NCI-H1436 (cell line): ENCODE data around the gene GLMP.
"Not testable (repeated sequence)": the region's sequence is repeated elsewhere in the genome, so short reads cannot be mapped to it uniquely, and the experiment has no call there.

Experiments
- DNase-seq: peaks from one replicate; lab custom pipeline; 2025; lab: John Stamatoyannopoulos, UW

GLMP gene

GRCh38 chr1:156295391-156295947 lies at the start of gene GLMP:
Gene GLMP, minus strand, starts transcription at chr1:156295679. Its CDS starts 34 bp downstream, at chr1:156295645.
- DNase-seq, result peak; percentile 1

- DNase-seq, result no peak
These were observed 48.9 kb upstream of the GLMP start for GRCh38 chr1:156344409-156344808.

- DNase-seq, result no peak
These were observed 46.9 kb upstream of the GLMP start for GRCh38 chr1:156342166-156342955.

- DNase-seq, result peak; percentile 99
These were observed 42.9 kb upstream of the GLMP start, which contains the start of the genes CCT3 and TSACC for GRCh38 chr1:156338180-156338976. Gene CCT3, minus strand, starts transcription at chr1:156338292. Its CDS starts 108 bp downstream, at chr1:156338184. Gene TSACC, plus strand, starts transcription at chr1:156338526. Its CDS starts 1,232 bp downstream, at chr1:156339758.

- DNase-seq, result no peak
These were observed 42.4 kb upstream of the GLMP start for GRCh38 chr1:156337888-156338179.

- DNase-seq, result no peak
These were observed 41.8 kb upstream of the GLMP start for GRCh38 chr1:156337052-156337887.

GRCh38 chr1:156336242-156336641 lies 40.8 kb upstream of the GLMP start:
- no peak for DNase-seq

- not testable (repeated sequence) for DNase-seq
These were observed 27.7 kb upstream of the GLMP start for GRCh38 chr1:156323179-156323578.

GRCh38 chr1:156320560-156320959 lies 25.1 kb upstream of the GLMP start:
- no peak for DNase-seq

- peak; percentile 1 for DNase-seq
These were observed 24.2 kb upstream of the GLMP start for GRCh38 chr1:156319664-156320063.

GRCh38 chr1:156316909-156317308 lies 21.4 kb upstream of the GLMP start:
- DNase-seq, result no peak

- no peak for DNase-seq
These were observed 15.5 kb upstream of the GLMP start for GRCh38 chr1:156310962-156311361.

GRCh38 chr1:156308078-156308477 lies 12.6 kb upstream of the GLMP start:
- DNase-seq, result no peak

- DNase-seq, result no peak
These were observed 9.7 kb upstream of the GLMP start for GRCh38 chr1:156305215-156305614.

GRCh38 chr1:156303241-156303640 lies 7.8 kb upstream of the GLMP start:
- no peak for DNase-seq

GRCh38 chr1:156298852-156299357 lies 3.4 kb upstream of the GLMP start, which contains the start of gene VHLL:
Gene VHLL, minus strand, starts transcription at chr1:156299307. Its CDS starts 118 bp downstream, at chr1:156299189.
- DNase-seq, result no peak

GRCh38 chr1:156293895-156294294 lies 1.6 kb downstream of the GLMP start:
- no peak for DNase-seq

- DNase-seq, result no peak
These were observed 2.4 kb downstream of the GLMP start for GRCh38 chr1:156293098-156293434.

GRCh38 chr1:156291226-156292061 lies 4.0 kb downstream of the GLMP start:
- DNase-seq, result no peak

- DNase-seq, result no peak
These were observed 5.6 kb downstream of the GLMP start for GRCh38 chr1:156289857-156290256.

- DNase-seq, result no peak
These were observed 9.4 kb downstream of the GLMP start for GRCh38 chr1:156286061-156286460.
